ENCODE results near the gene JAM2.
"Not testable (repeated sequence)": the region's sequence is repeated elsewhere in the genome, so short reads cannot be mapped to it uniquely, and the experiment has no call there.

Gene JAM2

DNA sequence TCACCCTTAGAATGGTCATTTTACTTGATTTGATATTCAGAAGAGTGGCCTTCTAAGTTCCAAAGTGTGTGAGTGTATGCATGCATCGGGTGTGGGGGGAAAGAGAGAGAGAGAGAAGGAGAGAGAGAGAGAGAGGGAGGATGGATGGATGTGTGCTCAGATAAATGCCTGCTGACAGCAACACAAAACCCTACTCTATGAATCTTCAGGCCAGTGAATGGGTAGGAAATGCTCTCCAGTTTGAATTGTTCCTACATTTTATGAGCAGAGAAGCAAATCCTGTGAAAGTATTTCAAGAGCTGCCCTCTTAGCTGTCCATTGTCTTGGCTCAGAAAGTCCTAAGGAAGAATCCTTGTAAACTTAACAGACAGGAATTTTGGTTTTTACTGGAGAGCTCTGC lies 7.4 kb downstream of the JAM2 start:
- DNase-seq (ENCODE audit: low spot score): no peak

GRCh38 chr21:25647647-25648046 lies 8.6 kb downstream of the JAM2 start:
- peak; percentile 26 for DNase-seq (ENCODE audit: low spot score)

DNA sequence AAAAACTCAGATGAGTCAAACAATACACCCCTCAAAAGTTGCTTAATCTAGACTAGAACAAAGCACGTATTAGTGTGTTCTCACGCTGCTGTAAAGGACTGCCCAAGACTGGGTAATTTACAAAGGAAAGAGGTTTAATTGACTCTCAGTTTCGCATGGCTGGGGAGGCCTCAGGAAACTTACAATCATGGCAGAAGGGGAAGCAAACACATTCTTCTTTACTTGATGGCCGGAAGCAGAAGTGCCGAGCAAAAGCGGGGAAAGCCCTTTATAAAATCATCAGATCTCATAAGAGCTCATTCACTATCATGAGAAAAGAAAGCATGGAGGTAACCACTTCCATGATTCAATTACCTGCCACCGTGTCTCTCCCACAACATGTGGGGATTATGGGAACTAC lies 10.1 kb downstream of the JAM2 start:
- no peak for DNase-seq (ENCODE audit: low spot score)

- no peak for DNase-seq (ENCODE audit: low spot score)
Observed at GRCh38 chr21:25656412-25656811, 17.4 kb downstream of the JAM2 start.

GRCh38 chr21:25657140-25657539 lies 18.1 kb downstream of the JAM2 start:
- DNase-seq (ENCODE audit: low spot score): no peak

DNA sequence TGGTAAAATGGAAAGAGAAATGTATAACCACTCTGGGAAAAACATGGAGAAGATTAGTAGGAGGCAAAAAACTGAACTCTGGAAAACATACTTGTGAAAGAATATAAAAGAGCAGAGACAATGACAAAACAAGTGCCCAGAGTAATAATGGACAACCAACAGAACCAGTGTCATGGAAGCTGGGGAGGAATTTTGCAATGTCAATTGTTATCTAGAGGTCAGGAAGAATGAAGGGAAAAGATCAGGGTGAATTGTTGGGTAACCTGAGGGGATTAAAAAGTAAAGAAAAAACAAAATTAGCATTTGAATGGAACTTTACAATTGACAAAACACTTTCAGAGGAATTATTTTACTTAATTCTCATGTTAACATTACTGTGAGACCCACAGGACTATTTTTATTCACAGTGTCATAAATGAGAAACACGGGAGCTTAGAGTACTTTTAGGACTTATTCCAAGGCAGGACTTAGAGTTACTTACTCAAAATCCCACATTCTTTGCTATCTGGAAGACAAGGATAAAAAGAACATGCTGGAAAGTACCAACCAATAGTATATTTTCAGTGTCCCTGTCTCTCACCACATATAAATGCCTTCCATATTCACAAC lies 19.5 kb downstream of the JAM2 start:
- no peak for DNase-seq (ENCODE audit: low spot score)

DNA sequence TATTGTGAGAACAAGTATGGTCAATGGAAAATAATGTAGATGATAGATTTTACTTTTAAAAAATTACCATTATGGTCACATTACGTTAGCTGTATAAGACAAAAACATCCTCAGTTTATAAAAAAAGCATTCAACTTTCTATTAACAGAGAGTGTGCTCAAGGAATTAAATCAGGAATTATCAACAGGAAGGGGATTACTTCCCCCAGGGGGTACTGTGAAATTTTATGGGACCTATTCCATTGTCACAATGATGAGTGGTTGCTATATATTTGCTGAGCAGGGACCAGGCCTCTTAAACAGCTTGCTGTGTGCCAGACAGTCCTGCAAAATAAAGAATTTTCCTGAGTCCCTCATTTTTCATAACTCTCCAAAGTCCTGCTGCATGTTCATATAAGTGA lies 21.2 kb downstream of the JAM2 start:
- DNase-seq (ENCODE audit: low spot score): no peak

- DNase-seq (ENCODE audit: low spot score): no peak
Observed at GRCh38 chr21:25664491-25664931, 25.5 kb downstream of the JAM2 start.

DNA sequence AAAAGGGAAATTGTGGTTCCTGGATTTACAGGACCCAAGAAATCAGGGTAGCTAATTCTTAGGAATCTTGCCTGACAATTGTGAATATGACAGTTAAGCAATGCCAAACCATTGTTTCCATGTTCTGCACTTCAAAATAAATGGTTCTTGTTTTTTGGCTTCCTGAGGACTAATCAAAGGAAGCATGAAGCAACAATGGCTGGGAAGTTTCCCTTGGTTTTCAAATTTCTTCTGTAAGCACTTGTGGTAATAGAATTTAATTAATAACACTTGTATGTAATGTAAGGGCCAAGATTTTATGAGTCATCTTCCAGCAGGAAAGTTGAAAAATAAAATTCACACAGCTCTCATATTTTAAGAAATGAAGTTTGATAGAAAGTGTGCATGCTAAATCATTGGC lies 31.7 kb downstream of the JAM2 start:
- no peak for DNase-seq (ENCODE audit: low spot score)

DNA sequence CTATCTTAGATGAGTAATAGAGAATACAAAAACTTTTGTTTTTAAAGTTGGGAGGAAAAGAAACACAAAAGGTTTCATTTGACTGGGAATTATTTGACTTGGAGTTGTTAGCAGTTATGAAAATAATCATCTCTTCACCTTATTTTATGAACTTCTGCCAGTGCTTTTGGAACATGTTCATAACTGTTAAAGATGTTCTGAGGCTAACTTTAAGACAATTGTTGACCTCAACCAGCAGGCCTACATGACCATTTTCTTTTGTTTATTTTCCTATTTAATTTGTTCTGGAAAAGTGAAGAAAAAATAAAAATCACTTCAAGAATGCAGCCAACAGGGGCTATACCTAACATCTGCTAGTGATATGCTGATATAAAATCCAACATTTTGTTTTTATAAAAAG lies 37.4 kb downstream of the JAM2 start:
- DNase-seq (ENCODE audit: low spot score): no peak

GRCh38 chr21:25682382-25682781 lies 43.3 kb downstream of the JAM2 start:
- DNase-seq (ENCODE audit: low spot score): no peak

GRCh38 chr21:25687787-25688186 lies 48.7 kb downstream of the JAM2 start:
- DNase-seq (ENCODE audit: low spot score): no peak

GRCh38 chr21:25688275-25689155 lies 49.5 kb downstream of the JAM2 start:
- no peak for DNase-seq (ENCODE audit: low spot score)

GRCh38 chr21:25689226-25689625 lies 50.2 kb downstream of the JAM2 start:
- DNase-seq (ENCODE audit: low spot score): no peak

DNA sequence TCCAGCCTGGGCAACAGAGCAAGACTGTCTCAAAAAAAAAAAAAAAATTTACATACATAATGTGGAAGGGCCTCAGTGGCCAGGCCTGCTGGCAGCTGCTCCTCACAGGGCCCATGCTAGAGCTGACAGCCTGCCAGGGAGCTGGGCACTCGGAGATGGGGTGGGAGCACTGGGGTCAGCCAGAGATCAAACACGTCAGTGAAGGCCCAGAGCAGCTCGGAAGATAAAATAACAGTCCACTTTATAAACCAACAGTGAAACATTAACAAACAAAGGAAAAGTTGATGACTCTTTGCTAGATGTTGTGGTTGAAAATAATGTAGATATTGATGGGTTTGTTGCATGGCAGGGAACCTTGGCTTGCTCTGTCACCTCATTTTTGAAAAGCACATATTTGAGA lies 52.9 kb downstream of the JAM2 start:
- no peak for DNase-seq (ENCODE audit: low spot score)

DNA sequence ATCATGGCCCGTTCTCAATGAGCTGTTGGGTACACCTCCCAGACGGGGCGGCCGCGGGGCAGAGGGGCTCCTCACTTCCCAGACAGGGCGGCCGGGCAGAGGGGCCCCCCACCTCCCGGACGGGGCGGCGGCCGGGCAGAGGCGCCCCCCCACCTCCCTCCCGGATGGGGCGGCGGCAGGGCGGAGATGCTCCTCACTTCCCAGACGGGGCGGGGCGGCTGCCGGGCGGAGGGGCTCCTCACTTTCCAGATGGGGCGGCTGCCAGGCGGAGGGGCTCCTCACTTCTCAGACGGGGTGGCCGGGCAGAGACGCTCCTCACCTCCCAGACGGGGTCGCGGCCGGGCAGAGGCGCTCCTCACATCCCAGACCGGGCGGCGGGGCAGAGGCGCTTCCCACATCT lies 56.4 kb downstream of the JAM2 start:
- not testable (repeated sequence) for DNase-seq (ENCODE audit: low spot score)

DNA sequence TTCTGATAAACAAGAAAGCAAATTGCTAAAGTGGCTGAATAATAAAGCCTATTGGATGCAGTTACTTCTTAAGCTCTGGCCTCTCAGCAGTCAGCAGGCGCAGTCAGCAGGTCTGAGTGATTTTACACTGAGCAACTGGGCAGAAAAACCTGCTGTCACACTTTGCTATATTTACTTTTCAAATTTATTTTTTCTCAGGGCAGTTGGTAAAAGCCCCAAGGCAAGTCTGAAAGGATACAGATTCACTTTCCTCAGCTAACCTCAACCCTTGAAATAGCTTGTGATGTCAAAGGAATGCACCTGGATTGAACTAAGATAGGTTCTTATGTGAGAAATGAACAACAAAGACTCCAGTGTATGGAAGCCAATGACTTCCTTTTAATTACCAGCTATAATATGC lies 61.7 kb downstream of the JAM2 start:
- no peak for DNase-seq (ENCODE audit: low spot score)

- no peak for DNase-seq (ENCODE audit: low spot score)
Observed at GRCh38 chr21:25701529-25701928, 62.5 kb downstream of the JAM2 start.

DNA sequence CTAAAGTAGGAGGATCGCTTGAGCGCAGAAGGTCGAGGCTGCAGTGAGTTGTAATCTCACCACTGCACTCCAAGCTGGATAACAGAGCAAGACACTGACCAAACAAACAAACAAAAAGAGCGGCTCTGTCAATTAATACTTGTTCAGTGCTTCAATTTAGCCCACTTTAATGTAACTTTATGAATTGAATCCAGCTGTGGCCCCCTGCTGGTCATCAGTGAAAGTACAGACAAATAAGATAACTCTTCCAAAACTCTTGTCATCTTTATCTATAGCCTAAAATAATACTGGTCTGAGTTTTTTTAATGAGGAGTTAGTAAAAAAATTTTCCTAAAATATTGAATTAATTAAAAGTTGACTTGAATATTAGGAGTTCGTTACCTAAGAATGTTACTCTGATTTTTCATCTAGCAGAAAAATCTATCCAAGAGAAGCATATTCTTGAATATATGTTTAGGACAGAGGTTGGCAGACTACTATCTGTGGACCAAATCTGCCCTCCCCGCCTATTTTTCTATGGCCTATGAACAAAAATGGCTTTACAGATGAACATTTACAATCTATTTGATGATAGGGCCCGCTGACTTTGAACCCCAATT lies 69.5 kb downstream of the JAM2 start:
- DNase-seq (ENCODE audit: low spot score): peak; percentile 37

- no peak for DNase-seq (ENCODE audit: low spot score)
Observed at GRCh38 chr21:25709684-25710265, 70.7 kb downstream of the JAM2 start.

DNA sequence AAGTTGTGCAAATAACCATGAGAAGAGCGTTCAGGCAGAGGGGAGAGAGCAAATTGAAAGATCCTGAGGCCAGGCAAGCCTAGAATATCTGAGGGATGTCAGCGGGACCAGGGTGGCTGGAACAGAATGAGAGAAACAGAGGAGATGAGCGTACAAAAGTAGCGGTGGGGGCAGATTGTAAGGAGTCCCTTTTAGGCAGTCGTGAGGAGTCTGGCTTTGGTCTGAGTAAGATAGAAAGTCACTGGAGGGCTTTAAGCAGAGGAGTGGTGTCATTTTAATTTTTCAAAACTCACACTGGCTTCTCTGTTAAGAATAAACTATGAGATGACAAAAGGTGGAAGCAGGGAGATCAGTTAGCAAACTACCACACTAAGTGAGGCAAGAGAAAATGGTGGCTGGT lies 71.5 kb downstream of the JAM2 start:
- no peak for DNase-seq (ENCODE audit: low spot score)

DNA sequence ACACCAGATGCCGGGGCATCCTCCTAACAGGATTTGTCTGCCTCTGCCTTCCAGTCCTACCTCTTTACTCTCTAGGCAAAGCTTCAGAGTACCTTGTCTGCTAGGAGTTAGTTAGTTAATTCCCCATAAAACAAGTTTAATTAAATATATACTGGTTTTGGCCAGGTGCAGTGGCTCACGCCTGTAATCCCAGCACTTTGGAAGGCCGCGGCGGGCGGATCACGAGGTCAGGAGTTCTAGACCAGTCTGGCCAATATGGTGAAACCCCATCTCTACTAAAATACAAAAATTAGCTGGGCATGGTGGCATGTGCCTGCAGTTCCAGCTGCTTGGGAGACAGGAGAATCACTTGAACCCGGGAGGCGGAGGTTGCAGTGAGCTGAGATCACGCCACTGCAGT lies 75.0 kb downstream of the JAM2 start:
- not testable (repeated sequence) for DNase-seq (ENCODE audit: low spot score)
